ENCODE measurements around the gene DCAF11. TPM values are rescaled to one million over a fixed set of nuclear protein-coding genes. Genes with fewer than 3 reads are reported as not detected.
A peak's percentile ranks its signal among the peaks of the same experiment; 100 is the strongest.

DCAF11 gene
- total and polyA plus RNA-seq, 2 of the 13 experiments (the other 11 are each of a cell fraction or from before 2014, with no cell fraction given), result 150 to 257 TPM

DNA sequence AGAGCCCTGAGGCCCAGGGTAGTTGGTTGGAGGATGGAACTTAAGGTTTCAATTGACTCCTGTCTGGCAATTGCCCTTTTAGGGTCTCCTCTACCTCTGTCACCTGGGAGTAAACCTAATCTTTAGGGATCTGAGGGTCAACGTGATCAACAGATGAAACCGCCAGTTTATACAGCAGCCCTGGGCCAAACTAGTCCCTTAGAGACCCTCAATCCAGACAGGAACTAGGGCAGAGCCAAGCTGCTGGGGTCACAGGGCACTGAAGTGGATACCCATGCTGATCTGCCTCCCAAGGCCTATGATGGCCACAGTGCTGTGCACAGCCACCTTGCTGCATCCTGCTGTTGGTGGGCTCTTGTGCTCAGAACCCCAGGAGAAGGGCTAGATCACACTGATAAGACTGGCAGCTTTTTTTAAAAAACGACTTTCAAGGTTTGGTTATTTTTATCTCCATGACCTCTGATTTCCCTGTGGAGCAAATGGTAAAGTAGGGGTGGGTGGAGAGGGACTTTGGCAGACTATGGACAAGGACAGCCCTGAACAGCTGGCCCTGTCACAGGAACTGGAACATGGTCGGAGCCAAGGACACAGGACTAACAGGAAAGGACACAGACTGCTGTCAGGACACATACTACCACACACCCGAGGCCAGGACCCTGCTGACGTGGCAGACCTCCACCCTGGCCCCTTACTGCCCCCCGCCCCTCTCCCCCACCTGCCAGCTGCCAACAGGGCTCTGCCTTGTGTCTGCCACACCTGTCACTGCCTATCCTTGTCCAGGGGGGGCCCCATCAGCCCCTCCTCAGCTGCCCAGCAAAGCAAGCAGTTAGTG lies 16.4 kb downstream of the DCAF11 start (continued):
- TF ChIP-seq, protein P1, sequence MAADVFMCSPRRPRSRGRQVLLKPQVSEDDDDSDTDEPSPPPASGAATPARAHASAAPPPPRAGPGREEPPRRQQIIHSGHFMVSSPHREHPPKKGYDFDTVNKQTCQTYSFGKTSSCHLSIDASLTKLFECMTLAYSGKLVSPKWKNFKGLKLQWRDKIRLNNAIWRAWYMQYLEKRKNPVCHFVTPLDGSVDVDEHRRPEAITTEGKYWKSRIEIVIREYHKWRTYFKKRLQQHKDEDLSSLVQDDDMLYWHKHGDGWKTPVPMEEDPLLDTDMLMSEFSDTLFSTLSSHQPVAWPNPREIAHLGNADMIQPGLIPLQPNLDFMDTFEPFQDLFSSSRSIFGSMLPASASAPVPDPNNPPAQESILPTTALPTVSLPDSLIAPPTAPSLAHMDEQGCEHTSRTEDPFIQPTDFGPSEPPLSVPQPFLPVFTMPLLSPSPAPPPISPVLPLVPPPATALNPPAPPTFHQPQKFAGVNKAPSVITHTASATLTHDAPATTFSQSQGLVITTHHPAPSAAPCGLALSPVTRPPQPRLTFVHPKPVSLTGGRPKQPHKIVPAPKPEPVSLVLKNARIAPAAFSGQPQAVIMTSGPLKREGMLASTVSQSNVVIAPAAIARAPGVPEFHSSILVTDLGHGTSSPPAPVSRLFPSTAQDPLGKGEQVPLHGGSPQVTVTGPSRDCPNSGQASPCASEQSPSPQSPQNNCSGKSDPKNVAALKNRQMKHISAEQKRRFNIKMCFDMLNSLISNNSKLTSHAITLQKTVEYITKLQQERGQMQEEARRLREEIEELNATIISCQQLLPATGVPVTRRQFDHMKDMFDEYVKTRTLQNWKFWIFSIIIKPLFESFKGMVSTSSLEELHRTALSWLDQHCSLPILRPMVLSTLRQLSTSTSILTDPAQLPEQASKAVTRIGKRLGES (CRISPR knock-in tag; IDR thresholded peaks at IDR 0.05; ENCODE audit: borderline replicate concordance), result no peak
- TF ChIP-seq ZNF703 (CRISPR knock-in tag; IDR thresholded peaks at IDR 0.05; ENCODE audit: borderline replicate concordance), result no peak
- TF ChIP-seq ZNF354B (CRISPR knock-in tag; IDR thresholded peaks at IDR 0.05), result no peak
- peak; percentile 18; the same call in 1 of the 2 replicates for TF ChIP-seq ZNF563 (CRISPR knock-in tag; IDR thresholded peaks at IDR 0.05)
- TF ChIP-seq, protein P2, sequence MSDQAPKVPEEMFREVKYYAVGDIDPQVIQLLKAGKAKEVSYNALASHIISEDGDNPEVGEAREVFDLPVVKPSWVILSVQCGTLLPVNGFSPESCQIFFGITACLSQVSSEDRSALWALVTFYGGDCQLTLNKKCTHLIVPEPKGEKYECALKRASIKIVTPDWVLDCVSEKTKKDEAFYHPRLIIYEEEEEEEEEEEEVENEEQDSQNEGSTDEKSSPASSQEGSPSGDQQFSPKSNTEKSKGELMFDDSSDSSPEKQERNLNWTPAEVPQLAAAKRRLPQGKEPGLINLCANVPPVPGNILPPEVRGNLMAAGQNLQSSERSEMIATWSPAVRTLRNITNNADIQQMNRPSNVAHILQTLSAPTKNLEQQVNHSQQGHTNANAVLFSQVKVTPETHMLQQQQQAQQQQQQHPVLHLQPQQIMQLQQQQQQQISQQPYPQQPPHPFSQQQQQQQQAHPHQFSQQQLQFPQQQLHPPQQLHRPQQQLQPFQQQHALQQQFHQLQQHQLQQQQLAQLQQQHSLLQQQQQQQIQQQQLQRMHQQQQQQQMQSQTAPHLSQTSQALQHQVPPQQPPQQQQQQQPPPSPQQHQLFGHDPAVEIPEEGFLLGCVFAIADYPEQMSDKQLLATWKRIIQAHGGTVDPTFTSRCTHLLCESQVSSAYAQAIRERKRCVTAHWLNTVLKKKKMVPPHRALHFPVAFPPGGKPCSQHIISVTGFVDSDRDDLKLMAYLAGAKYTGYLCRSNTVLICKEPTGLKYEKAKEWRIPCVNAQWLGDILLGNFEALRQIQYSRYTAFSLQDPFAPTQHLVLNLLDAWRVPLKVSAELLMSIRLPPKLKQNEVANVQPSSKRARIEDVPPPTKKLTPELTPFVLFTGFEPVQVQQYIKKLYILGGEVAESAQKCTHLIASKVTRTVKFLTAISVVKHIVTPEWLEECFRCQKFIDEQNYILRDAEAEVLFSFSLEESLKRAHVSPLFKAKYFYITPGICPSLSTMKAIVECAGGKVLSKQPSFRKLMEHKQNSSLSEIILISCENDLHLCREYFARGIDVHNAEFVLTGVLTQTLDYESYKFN (CRISPR knock-in tag; conservative IDR thresholded peaks at IDR 0.05), result peak; percentile 79
- TF ChIP-seq, protein P3, sequence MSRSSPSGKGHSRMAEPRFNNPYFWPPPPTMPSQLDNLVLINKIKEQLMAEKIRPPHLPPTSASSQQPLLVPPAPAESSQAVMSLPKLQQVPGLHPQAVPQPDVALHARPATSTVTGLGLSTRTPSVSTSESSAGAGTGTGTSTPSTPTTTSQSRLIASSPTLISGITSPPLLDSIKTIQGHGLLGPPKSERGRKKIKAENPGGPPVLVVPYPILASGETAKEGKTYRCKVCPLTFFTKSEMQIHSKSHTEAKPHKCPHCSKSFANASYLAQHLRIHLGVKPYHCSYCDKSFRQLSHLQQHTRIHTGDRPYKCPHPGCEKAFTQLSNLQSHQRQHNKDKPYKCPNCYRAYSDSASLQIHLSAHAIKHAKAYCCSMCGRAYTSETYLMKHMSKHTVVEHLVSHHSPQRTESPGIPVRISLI (CRISPR knock-in tag; IDR thresholded peaks at IDR 0.05; ENCODE audit: borderline replicate concordance), result peak; percentile 59; the same call in 1 of the 2 replicates
- TF ChIP-seq, protein P4, sequence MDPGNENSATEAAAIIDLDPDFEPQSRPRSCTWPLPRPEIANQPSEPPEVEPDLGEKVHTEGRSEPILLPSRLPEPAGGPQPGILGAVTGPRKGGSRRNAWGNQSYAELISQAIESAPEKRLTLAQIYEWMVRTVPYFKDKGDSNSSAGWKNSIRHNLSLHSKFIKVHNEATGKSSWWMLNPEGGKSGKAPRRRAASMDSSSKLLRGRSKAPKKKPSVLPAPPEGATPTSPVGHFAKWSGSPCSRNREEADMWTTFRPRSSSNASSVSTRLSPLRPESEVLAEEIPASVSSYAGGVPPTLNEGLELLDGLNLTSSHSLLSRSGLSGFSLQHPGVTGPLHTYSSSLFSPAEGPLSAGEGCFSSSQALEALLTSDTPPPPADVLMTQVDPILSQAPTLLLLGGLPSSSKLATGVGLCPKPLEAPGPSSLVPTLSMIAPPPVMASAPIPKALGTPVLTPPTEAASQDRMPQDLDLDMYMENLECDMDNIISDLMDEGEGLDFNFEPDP (CRISPR knock-in tag; conservative IDR thresholded peaks at IDR 0.05), result no peak
- TF ChIP-seq NFKB2 (CRISPR knock-in tag; IDR thresholded peaks at IDR 0.05; ENCODE audit: borderline replicate concordance), result peak; percentile 64; the same call in 1 of the 2 replicates
- TF ChIP-seq, protein P5, sequence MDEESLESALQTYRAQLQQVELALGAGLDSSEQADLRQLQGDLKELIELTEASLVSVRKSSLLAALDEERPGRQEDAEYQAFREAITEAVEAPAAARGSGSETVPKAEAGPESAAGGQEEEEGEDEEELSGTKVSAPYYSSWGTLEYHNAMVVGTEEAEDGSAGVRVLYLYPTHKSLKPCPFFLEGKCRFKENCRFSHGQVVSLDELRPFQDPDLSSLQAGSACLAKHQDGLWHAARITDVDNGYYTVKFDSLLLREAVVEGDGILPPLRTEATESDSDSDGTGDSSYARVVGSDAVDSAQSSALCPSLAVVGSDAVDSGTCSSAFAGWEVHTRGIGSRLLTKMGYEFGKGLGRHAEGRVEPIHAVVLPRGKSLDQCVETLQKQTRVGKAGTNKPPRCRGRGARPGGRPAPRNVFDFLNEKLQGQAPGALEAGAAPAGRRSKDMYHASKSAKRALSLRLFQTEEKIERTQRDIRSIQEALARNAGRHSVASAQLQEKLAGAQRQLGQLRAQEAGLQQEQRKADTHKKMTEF (CRISPR knock-in tag; IDR thresholded peaks at IDR 0.05), result peak; percentile 77; the same call in 1 of the 2 replicates
- no peak for TF ChIP-seq ZNF552 (CRISPR knock-in tag; IDR thresholded peaks at IDR 0.05; ENCODE audit: borderline replicate concordance)
- TF ChIP-seq ZNF549 (CRISPR knock-in tag; IDR thresholded peaks at IDR 0.05), result no peak
- TF ChIP-seq PRMT3 (CRISPR knock-in tag; IDR thresholded peaks at IDR 0.05; ENCODE audit: borderline replicate concordance, low read depth), result no peak
- no peak for TF ChIP-seq ZNF468 (CRISPR knock-in tag; IDR thresholded peaks at IDR 0.05)
- TF ChIP-seq, protein P6, sequence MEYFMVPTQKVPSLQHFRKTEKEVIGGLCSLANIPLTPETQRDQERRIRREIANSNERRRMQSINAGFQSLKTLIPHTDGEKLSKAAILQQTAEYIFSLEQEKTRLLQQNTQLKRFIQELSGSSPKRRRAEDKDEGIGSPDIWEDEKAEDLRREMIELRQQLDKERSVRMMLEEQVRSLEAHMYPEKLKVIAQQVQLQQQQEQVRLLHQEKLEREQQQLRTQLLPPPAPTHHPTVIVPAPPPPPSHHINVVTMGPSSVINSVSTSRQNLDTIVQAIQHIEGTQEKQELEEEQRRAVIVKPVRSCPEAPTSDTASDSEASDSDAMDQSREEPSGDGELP (IDR thresholded peaks at IDR 0.05; ENCODE audit: borderline replicate concordance, low read depth), result peak; percentile 98
- no peak for TF ChIP-seq FOXK2 (IDR thresholded peaks at IDR 0.05)
- no peak for TF ChIP-seq CAMTA2 (CRISPR knock-in tag; IDR thresholded peaks at IDR 0.05; ENCODE audit: borderline replicate concordance)
